SK-N-SH treated with all-trans-retinoic acid at 6 μM for 48 hours (cell line): ENCODE data around the gene DDB1.

Source experiments
- ATAC-seq: fragments of 200-7000 bp; cut with Tn5 transposase; 3 replicates; pipeline ENCODE4 v1.9.1; 2020; ENCODE audit warnings: mild to moderate bottlenecking, moderate library complexity
- ARNTL ChIP-seq: fragments of 450-650 bp; formaldehyde crosslinking; IDR thresholded peaks from 2 replicates; pipeline ENCODE4 v1.5.0; 2020; ENCODE audit warnings: low read depth, mild to moderate bottlenecking, moderate library complexity, borderline replicate concordance
- CSDC2 ChIP-seq: fragments of 250-450 bp; sonication (Bioruptor Pico); IDR thresholded peaks from 2 replicates; pipeline ENCODE4 v1.5.0; 2020; ENCODE audit warnings: mild to moderate bottlenecking, moderate library complexity
- CSRNP3 ChIP-seq: fragments of 250-450 bp; sonication (Bioruptor Pico); IDR thresholded peaks from 2 replicates; pipeline ENCODE4 v1.5.1; 2021; ENCODE audit warnings: mild to moderate bottlenecking, moderate library complexity
- ESRRG ChIP-seq: fragments of 250-450 bp; sonication (Bioruptor Pico); IDR thresholded peaks from 2 replicates; pipeline ENCODE4 v1.6.1; 2021; ENCODE audit warnings: mild to moderate bottlenecking
- GLIS3 ChIP-seq: fragments of 250-450 bp; sonication (Bioruptor Pico); IDR thresholded peaks from 2 replicates; pipeline ENCODE4 v1.5.0; 2020; ENCODE audit warnings: mild to moderate bottlenecking, moderate library complexity
- OSR1 ChIP-seq: fragments of 250-450 bp; sonication (Bioruptor Pico); IDR thresholded peaks from 2 replicates; pipeline ENCODE4 v1.8.0; 2022; ENCODE audit warnings: moderate library complexity, mild to moderate bottlenecking, inconsistent platforms
- PPARA ChIP-seq: fragments of 250-450 bp; sonication (Bioruptor Pico); IDR thresholded peaks from 2 replicates; pipeline ENCODE4 v1.5.0; 2020; ENCODE audit warnings: mild to moderate bottlenecking, borderline replicate concordance
- RARB ChIP-seq: fragments of 250-450 bp; sonication (Bioruptor Pico); IDR thresholded peaks from 2 replicates; pipeline ENCODE4 v1.8.0; 2021; ENCODE audit warnings: mild to moderate bottlenecking, moderate library complexity
- TCF4 ChIP-seq: fragments of 250-450 bp; sonication (Bioruptor Pico); IDR thresholded peaks from 2 replicates; pipeline ENCODE4 v1.8.0; 2021; ENCODE audit warnings: mild to moderate bottlenecking, moderate library complexity, borderline replicate concordance
- TOX ChIP-seq: fragments of 250-450 bp; sonication (Bioruptor Pico); IDR thresholded peaks from 2 replicates; pipeline ENCODE4 v1.8.0; 2021; ENCODE audit warnings: mild to moderate bottlenecking, moderate library complexity, borderline replicate concordance
- ZC3H10 ChIP-seq: fragments of 250-450 bp; sonication (Bioruptor Pico); IDR thresholded peaks from 2 replicates; pipeline ENCODE4 v1.5.1; 2021; ENCODE audit warnings: mild to moderate bottlenecking, moderate library complexity
- ZFP3 ChIP-seq: fragments of 250-450 bp; sonication (Bioruptor Pico); IDR thresholded peaks from 2 replicates; pipeline ENCODE4 v1.5.0; 2020; ENCODE audit warnings: mild to moderate bottlenecking, moderate library complexity
- ZNF565 ChIP-seq: fragments of 450-650 bp; formaldehyde crosslinking; conservative IDR thresholded peaks from 2 replicates; pipeline ENCODE4 v1.5.0; 2020; ENCODE audit warnings: low read depth, mild to moderate bottlenecking, moderate library complexity
- ZNF70 ChIP-seq: fragments of 450-650 bp; formaldehyde crosslinking; IDR thresholded peaks from 2 replicates; pipeline ENCODE4 v1.5.0; 2020; ENCODE audit warnings: mild to moderate bottlenecking, moderate library complexity
- TF ChIP-seq, protein P1 (sequence below): fragments of 250-450 bp; sonication (Bioruptor Pico); IDR thresholded peaks from 2 replicates; pipeline ENCODE4 v1.8.0; 2021; ENCODE audit warnings: low read depth, mild to moderate bottlenecking, moderate library complexity, borderline replicate concordance
- TF ChIP-seq, protein P2 (sequence below): fragments of 250-450 bp; sonication (Bioruptor Pico); IDR thresholded peaks from 2 replicates; pipeline ENCODE4 v1.8.0; 2020; ENCODE audit warnings: mild to moderate bottlenecking, moderate library complexity, borderline replicate concordance
- TF ChIP-seq, protein P3 (sequence below): fragments of 250-450 bp; sonication (Bioruptor Pico); IDR thresholded peaks from 2 replicates; pipeline ENCODE4 v1.5.0; 2020; ENCODE audit warnings: mild to moderate bottlenecking, moderate library complexity

DDB1 gene

GRCh38 chr11:61268588-61269250 lies 64.2 kb downstream of the DDB1 start:
- ATAC-seq: no peak
- no peak for TF ChIP-seq ZFP3 (CRISPR knock-in tag)
- no peak for TF ChIP-seq OSR1
- TF ChIP-seq TOX: no peak
- TF ChIP-seq GLIS3: no peak
- TF ChIP-seq, protein P1, sequence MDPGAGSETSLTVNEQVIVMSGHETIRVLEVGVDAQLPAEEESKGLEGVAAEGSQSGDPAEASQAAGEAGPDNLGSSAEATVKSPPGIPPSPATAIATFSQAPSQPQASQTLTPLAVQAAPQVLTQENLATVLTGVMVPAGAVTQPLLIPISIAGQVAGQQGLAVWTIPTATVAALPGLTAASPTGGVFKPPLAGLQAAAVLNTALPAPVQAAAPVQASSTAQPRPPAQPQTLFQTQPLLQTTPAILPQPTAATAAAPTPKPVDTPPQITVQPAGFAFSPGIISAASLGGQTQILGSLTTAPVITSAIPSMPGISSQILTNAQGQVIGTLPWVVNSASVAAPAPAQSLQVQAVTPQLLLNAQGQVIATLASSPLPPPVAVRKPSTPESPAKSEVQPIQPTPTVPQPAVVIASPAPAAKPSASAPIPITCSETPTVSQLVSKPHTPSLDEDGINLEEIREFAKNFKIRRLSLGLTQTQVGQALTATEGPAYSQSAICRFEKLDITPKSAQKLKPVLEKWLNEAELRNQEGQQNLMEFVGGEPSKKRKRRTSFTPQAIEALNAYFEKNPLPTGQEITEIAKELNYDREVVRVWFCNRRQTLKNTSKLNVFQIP (CRISPR knock-in tag): no peak
- TF ChIP-seq ESRRG (CRISPR knock-in tag): no peak
- no peak for TF ChIP-seq PPARA (CRISPR knock-in tag)
- TF ChIP-seq, all 23 proteins: peak for 0

DNA sequence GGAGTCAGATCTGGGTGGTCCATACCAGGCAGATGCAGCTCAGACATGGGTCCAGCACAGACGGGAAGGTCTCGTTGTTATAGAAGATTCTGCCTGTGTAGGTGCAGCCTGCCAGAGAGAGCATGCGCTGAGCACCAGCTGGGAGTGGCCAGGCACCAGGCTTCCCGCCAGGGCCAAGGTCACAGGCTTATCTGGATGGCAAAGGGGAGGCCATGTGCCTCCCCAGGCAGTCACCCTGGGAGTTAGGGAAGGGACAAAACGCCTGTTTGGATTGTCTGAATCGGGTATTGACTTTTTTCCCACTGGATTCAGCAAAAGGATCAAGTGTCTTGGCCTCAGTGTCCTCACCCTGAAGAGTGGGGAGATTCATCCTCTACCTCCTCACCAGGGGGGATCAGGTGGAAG lies 65.5 kb downstream of the DDB1 start:
- TF ChIP-seq CSRNP3 (CRISPR knock-in tag) (no peak), TOX (no peak), CSDC2 (no peak), GLIS3 (no peak), ARNTL (CRISPR knock-in tag) (no peak), ZNF565 (no peak), OSR1 (no peak)
- TF ChIP-seq, protein P2, sequence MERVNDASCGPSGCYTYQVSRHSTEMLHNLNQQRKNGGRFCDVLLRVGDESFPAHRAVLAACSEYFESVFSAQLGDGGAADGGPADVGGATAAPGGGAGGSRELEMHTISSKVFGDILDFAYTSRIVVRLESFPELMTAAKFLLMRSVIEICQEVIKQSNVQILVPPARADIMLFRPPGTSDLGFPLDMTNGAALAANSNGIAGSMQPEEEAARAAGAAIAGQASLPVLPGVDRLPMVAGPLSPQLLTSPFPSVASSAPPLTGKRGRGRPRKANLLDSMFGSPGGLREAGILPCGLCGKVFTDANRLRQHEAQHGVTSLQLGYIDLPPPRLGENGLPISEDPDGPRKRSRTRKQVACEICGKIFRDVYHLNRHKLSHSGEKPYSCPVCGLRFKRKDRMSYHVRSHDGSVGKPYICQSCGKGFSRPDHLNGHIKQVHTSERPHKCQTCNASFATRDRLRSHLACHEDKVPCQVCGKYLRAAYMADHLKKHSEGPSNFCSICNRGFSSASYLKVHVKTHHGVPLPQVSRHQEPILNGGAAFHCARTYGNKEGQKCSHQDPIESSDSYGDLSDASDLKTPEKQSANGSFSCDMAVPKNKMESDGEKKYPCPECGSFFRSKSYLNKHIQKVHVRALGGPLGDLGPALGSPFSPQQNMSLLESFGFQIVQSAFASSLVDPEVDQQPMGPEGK: no peak
- TF ChIP-seq, protein P1 (CRISPR knock-in tag): no peak
- no peak for ATAC-seq

GRCh38 chr11:61266602-61267001 lies 66.3 kb downstream of the DDB1 start:
- TF ChIP-seq ARNTL (CRISPR knock-in tag) (no peak), RARB (CRISPR knock-in tag) (no peak), ZNF565 (no peak), ZC3H10 (CRISPR knock-in tag) (no peak), TCF4 (no peak), ZNF70 (CRISPR knock-in tag) (no peak)
- TF ChIP-seq, protein P3, sequence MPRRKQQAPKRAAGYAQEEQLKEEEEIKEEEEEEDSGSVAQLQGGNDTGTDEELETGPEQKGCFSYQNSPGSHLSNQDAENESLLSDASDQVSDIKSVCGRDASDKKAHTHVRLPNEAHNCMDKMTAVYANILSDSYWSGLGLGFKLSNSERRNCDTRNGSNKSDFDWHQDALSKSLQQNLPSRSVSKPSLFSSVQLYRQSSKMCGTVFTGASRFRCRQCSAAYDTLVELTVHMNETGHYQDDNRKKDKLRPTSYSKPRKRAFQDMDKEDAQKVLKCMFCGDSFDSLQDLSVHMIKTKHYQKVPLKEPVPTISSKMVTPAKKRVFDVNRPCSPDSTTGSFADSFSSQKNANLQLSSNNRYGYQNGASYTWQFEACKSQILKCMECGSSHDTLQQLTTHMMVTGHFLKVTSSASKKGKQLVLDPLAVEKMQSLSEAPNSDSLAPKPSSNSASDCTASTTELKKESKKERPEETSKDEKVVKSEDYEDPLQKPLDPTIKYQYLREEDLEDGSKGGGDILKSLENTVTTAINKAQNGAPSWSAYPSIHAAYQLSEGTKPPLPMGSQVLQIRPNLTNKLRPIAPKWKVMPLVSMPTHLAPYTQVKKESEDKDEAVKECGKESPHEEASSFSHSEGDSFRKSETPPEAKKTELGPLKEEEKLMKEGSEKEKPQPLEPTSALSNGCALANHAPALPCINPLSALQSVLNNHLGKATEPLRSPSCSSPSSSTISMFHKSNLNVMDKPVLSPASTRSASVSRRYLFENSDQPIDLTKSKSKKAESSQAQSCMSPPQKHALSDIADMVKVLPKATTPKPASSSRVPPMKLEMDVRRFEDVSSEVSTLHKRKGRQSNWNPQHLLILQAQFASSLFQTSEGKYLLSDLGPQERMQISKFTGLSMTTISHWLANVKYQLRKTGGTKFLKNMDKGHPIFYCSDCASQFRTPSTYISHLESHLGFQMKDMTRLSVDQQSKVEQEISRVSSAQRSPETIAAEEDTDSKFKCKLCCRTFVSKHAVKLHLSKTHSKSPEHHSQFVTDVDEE (CRISPR knock-in tag): no peak
- TF ChIP-seq, all 23 proteins: peak for 0
- ATAC-seq: no peak

GRCh38 chr11:61265357-61265756 lies 67.5 kb downstream of the DDB1 start:
- ATAC-seq: no peak
- TF ChIP-seq, protein P1 (CRISPR knock-in tag): no peak
- no peak for TF ChIP-seq TCF4
- no peak for TF ChIP-seq TOX
- TF ChIP-seq ZC3H10 (CRISPR knock-in tag): no peak
